GM19452 (cell line): ENCODE results near the gene CGNL1.

Source experiments
- ATAC-seq: cut with Tn5 transposase; IDR thresholded peaks from one replicate; pipeline ENCODE4 v1.9.1; 2021; ENCODE audit not compliant: unreplicated experiment

Gene CGNL1

DNA sequence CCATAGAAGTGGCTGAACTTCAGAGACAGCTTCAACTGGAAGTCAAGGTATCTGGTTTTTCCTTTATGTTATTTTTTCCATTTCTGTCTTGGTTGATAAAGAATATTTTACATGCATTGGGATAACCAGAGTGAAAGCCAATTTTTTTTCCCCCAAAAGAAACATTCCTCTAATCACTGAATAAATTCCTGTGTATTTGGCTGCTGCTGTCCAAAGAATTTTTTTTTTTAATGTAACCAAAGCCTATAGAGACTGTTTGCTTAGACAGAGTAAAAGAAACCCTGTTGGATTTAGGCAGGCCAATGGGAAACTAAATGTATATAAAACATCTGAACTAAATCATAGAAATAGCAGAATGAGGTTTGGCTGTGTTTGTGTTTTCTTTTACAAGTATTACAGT lies 75.2 kb downstream of the CGNL1 start:
- ATAC-seq: no peak

DNA sequence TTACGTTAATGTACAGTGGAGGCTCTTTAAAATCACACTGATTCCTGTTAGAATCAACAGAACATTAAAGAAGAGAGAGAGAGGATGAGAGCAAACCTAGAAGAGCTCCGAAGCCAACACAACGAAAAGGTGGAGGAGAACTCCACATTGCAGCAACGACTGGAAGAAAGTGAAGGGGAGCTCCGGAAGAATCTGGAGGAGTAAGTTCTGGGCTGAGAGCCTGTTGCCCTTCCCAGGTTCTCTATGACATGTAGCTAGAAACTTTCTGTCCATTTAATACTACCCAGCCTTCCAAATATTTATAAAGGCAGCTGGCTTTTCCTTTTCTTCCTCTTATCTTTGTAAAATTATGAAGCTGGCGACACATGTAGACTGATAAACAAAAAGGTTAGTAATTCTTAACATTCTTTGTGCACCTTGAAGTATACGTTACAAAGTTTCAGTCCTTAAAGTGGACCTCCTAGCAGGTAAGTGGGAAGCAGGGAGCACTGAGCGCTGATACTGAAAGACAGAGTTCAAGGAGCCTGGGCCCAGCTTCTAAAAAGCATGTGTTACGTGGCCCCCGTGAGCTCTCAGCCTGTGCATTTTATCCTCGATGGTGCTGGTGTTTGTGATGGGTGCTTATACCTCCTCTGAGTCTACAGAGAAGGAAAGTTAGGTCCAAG lies 75.9 kb downstream of the CGNL1 start:
- no peak for ATAC-seq

DNA sequence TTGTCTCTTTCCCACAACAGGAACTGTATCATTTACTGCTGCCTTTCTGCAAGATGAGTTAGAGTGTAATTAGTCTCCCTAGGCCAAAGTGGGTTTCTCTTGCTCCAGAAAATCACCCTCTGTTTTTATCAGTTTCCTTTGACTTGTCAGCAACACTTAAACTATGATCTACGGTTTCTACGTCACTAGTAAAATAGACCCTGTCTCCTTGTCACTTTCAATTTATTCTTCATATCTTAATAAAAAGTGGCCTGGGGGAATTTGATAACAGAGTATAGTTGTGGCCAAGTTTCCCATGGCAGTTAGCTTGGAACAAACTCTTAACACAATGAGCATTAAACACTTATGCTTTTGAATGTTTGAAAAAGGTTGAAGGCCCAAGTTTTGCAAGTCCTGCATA lies 79.6 kb downstream of the CGNL1 start:
- no peak for ATAC-seq

DNA sequence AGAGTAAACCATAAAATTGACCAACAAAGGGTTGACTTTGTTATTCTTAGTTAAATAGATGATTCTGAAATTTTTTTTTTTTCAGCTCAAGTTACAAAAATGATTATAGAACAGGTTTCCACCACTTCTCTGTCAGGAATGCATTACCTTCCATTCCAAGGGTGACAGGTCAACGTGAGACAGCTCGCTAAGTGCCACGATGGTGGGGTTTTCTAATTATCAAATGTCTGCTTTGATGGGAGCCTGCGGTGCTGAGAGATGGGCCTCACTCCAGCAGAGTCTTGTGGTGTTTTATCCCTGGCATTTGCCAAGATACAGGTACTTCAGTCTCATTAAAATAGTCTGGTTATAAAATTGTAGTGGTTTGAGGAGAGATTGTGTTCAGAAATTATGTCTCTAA lies 80.3 kb downstream of the CGNL1 start:
- no peak for ATAC-seq

DNA sequence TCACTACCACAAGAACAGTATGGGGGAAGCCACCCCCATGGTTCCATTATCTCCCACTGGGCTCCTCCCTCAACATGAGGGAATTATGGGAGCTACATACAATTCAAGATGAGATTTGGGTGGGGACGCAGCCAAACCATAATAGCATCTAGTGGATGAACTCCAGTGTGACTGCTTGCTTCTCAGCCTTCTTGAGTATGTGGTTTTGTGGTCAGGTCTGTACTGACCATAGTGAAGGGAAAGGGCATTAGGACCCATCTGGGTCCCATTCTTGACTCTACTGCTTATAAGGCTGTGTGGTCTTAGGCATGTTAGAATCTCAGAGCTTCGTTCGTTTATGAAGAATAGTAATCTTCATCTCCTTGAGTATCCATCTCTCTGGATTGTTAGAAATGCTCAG lies 81.4 kb downstream of the CGNL1 start:
- ATAC-seq: no peak

DNA sequence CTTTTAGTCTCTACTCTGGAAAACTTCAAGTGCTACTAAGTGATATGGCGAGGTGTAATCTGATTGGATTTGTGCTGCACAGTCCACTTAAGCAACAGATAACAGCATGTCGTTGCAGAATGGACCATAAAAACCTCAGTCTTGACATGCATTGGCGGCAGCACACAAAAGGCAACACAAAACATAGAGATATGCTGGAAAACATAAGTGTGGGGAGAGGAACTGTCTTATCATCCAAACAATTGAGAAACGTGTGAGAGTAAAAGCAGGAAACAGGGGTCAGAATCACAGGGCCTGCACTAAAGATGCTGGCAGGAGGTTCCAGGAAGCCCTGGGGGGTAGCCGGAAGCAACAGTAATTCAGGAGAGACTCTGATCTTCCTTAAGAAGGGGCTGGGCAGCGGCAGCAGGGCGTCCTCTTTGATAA lies 82.1 kb downstream of the CGNL1 start:
- ATAC-seq: no peak

DNA sequence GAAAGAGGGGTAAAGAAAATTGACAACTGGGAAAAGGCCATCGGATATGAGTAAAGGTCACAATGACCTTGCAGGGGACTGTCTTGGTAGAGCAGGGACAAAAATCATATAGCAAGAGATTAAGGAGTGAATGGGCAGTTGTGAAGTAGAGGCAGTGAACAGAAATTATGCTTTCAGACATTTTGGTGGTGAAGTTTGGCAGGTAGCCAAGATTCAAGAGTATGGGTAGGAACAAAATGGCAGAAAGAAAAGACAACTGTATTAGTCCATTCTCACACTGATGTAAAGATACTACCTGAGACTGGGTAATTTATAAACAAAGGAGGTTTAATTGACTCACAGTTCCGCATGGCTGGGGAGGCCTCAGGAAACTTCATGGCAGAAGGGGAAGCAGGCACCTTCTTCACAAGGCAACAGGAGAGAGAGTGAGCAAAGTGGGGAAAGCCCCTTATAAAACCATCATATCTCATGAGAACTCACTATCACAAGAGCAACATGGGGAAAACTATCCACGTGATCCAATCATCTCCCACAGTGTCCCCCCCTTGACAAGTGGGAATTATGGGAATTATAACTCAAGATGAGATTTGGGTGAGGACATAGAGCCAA lies 84.0 kb downstream of the CGNL1 start:
- no peak for ATAC-seq

DNA sequence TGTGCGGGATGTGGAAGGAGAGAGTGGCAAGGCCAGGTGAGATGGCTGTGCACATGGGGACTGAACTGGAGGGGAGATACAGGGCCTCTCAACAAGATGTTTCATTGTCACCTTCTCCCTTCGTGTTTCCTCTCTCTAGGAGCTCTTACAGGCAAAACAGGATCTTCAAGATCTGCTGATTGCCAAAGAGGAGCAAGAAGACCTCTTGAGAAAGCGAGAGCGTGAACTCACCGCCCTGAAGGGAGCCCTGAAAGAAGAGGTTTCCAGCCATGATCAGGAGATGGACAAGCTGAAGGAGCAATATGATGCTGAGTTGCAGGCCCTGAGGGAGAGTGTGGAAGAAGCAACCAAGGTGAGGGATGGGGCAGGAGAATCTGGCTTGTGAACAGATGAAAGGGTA lies 85.2 kb downstream of the CGNL1 start:
- no peak for ATAC-seq

DNA sequence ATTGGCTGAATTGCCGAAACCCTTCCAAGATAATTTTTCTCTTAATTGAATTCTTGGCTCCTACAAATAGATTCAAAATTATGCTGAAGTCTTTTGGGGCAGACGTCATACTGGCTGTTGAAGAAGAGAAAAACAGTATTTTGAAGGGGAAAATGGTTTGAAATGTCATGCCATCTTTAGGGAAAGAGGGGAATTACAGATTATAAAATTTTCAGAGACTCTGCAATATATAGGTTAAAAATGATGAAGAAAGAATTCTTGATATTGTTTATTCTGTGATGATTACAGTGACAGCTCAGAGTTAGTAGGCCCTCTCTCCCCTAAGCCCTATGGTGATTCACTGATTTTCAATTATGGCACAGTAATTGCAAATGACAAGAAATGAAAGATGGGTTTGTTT lies 86.1 kb downstream of the CGNL1 start:
- ATAC-seq: no peak

DNA sequence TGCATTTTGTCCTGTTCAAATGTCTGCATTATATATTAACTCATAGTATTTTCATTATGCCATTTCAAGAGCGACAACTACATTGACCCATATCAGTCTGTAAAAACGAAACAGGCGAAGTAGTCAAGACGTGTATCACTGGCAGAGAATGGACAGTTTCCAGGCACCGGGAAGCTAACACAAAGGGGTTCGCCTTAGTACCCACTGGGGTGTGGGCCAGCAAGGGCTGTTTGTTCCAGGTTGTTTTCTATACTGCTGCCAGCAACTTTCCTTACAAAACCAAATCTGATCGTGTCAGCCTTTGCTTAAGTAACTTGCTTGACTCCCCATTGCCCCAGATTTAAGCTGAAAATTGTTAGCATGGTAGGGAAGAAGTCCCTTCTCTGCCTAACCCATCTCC lies 87.1 kb downstream of the CGNL1 start:
- ATAC-seq: no peak

DNA sequence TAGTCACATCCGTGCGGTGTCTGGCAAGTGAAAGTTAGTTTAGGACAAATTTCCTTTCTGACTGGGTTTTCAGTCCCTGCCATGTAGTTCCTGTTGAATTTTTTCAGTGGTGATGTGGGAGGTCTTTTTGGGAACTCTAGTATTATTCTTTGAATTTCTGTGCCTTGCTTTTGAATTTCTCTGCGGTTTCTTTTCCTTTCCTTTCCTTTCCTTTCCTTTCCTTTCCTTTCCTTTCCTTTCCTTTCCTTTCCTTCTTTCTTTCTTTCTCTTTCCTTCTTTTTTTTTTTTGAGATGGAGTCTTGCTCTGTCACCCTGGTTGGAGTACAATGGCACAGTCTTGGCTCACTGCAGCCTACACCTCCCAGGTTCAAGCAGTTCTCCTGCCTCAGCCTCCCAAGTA lies 88.2 kb downstream of the CGNL1 start:
- no peak for ATAC-seq

DNA sequence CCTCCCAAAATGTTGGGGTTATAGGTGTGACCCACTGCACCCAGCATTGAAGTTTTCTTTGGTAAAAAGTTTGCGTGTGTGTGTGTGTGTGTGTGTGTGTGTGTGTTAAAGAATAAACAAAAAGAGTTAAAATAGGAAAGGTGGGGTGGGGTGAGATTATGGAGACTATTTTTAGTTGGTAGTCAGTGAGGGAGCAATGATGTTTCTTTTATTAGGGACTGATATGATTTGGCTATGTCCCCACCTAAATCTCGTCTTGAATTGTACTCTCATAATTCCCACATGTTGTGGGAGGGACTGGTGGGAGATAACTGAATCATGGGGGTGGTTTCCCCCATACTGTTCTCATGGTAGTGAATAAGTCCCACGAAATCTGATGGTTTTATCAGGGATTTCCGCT lies 92.2 kb downstream of the CGNL1 start:
- ATAC-seq: no peak

DNA sequence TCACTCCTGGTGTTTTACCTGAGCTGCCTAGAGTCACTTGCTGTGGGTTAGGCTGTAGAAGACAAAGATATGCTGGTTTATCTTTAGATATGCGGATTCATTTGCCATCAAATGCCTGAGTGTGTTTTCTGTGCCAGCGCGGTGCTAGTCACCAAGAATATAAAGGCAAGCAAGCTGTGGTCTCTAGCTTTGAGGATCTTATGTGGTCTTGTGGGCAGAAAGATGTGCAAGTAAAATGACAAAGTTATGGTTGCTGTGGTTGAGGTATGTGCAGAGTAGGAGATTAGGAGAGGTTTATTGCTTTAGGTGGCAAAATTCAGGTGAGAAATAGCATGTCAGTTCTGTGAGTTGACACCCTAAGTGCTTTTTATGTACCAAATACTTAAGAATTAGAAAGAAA lies 94.2 kb downstream of the CGNL1 start:
- no peak for ATAC-seq

DNA sequence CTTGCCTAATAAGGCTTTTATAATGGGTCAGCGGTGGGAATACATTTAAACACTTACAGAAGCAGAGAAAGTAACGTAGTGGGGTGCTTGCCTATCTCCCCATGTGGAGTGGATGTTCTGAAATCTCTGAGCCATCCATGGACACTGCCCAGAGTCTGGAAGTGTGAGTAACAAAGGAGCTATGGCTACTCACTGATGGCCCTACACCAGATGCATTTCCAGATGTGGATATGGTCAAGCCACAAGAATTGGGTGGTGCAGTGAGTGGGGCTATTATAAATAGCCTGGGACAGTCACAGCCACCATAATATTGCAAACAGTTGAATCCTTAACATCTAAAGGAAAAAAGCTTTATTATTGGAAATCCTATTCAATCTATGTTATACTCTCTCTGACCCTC lies 96.6 kb downstream of the CGNL1 start:
- ATAC-seq: no peak

DNA sequence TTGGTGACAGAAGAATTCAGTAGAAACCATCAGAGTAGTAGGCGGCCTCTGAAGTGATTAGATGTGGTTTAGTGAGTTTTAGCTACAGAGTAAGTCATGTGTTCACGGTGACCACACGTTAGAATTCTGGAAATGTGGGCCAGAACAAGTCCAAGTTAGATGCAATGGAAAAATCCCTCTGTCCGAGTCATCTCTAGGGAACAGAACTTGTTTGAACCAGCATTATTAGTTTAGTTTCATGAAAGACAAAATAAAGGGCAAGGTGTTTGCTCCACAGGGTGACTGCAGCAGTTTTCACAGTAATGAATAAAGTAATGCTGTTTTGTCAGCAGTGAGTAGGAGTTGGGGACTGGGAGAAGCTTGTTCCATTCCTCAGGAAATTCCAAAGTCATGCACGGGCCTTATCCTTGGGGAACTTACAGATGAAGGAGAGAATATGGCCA lies 100.2 kb downstream of the CGNL1 start:
- ATAC-seq: no peak

DNA sequence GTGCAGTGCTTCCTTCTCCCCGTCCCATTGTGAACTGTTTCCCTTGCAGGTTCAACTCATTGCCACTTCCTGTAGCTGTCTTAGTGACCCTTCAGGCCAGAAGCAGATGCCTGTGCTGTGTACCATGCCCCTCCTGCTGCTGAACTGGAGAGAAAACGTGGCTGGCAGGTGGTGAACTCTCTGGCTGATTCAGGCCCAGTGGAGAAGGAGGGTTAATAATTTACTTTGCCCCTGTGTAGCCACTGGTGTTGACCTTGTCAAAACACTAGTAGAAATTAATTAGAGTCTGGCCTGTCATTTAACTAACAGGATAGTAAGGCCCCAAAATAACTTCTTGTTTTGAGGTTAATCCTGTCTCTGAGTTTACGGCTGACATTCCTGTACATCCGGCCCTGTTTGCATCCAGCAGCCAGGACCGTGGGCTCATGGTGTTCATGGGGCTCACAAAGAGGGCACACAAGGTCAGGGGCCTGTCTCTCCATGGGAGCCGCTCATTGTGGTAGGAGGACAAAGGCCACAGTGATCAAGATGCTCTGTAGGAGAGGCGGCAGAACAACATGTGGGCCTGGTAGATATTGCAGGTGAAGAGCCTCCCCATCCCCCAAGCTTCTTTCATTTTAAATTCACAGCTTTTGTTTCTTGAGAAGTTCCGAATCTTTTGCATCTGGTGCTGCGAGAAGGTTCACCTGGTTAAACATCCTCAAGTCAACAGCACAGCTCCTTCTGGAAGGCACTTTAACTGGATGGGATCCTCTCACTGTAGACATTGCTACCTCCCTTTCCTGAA lies 101.6 kb downstream of the CGNL1 start:
- ATAC-seq: peak; percentile 61

DNA sequence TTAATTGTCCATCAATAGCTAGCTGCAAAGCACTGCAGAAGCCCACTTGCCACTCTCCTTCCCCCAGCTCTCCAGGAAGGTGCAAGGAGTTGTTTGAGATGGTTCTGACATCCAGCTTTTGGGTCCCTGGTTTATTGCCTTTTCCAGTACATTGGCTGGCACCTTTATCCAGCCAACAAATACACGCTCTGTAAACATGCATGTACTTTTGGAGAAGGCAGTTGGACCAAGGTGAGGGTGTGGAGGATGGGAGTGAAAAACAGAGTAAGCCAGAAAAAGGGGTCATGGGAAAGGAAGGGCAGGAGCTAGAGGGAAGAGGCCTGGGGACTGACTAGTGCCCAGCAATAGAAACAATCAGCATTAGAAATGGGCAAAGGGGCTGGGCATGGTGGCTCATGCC lies 102.7 kb downstream of the CGNL1 start:
- ATAC-seq: no peak

DNA sequence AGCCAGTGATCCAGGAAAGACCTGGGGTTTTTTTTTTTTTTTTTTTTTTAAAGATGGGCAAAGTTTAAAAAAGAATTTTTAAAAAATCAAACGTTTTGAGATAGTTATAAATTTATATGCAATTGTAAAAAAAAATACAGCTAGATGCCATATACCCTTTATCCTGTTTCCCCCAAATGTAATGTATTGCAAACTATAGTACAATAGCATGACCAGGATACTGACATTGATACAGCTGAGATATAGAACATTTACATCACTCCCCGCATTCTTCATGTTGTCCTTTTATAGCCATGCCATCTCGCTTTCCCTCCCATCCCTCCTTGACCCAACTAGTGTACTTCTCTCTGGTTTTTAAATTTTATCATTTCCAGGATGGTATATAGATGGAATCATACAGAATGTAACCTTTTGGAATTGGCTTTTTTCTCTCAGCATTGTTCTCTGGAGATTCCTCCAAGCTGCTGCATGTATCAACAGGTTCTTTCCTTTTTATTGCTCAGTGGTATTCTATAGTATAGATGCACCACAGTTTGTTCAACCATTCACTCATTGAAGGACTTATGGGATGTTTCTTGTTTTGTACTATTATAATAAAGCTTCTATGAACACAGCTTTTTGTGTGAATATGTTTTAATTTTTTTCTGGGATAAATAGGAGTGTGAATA lies 104.9 kb downstream of the CGNL1 start:
- ATAC-seq: no peak

DNA sequence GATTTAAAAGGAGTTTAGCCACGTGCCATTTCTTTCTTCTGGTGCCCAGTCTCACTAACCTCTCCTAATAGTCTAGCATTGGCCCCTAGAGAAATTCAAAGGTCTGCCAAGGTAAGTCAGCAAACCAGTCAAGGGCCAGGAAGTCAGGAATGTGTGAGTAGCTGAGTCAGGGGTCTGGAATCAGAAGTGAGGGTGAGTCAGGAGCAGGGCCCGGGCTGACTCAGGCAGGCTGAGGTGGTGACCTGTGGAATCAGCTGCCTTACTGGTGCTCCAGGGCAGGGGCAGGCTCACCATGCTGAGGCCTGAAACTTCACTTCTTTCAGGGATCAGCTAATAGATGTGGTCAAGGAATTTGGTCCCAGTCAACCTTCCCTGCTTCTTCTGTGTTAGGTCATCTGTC lies 109.6 kb downstream of the CGNL1 start:
- no peak for ATAC-seq

DNA sequence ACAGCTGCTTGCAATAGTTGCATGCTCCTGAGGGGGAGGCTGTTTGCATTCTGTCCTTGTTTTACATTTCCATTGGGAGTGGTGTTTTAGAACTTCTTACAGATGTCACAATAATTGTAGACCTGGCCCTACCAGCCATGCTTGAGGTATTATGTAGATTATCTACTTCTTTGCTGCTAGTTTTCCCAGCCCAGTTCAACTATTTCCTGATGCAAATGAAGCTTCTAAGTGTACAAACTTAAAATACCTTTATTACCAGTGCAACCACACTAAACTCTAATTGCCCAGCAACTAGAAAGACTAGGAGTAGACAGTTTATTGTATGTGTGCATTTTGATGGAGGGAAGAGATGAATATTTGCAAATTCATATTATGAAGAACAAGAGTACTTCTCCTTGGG lies 110.5 kb downstream of the CGNL1 start:
- no peak for ATAC-seq

DNA sequence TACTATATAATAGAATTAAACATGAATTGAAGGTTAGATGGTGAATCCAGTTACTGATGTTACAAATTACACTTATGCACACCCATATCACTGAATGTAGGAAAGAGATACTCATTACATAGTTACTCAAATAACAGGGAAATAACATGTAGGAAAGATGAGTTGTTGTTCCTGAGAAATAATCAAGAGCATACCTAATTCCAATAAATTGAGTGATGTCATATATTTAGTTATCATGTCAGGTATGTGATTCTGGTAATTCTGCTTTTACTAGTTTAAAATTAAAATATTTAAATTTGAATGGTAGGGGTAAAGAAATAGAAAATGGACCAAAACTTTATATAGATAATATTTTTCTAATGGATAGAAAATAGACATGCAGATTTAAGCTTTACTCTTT lies 112.8 kb downstream of the CGNL1 start:
- no peak for ATAC-seq

DNA sequence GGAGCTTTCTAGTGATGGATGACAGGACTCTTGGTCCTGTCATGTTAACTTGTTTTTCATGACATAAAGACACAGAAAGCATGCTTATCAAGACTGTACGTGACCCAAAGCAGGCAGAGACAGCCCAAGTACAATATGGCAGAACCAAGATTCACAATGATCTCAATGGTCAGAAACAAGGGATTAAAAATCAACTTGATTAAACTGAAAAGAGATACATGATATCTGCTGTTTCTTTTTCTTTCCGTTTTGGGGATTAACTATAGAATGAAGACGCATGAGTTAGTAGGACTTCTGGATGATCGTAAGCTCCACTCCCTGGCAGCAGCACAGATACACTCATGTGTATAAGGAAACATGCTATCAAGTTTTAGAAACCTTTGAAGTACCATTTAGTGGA lies 117.0 kb downstream of the CGNL1 start:
- ATAC-seq: no peak
